Epithelial cell of esophagus (primary cell): ENCODE data around the gene CYP3A7.
"Not testable (repeated sequence)": the region's sequence is repeated elsewhere in the genome, so short reads cannot be mapped to it uniquely, and the experiment has no call there.

Source experiments
- DNase-seq: peaks from one replicate; pipeline ENCODE4 v3.0.0; 2010; ENCODE audit warnings: low read depth
- H3K4me3 ChIP-seq: 2 replicates; pipeline ENCODE4 v1.5.1; 2011; ENCODE audit warnings: mild to moderate bottlenecking, low read length, control low read depth
- TF ChIP-seq, protein P1 (sequence below): IDR thresholded peaks from 2 replicates; pipeline ENCODE4 v1.5.1; 2011; ENCODE audit warnings: low read depth, mild to moderate bottlenecking, low read length, control low read depth, inconsistent platforms; ENCODE audit not compliant: insufficient read depth; ENCODE audit errors: missing control alignments

Gene CYP3A7

DNA sequence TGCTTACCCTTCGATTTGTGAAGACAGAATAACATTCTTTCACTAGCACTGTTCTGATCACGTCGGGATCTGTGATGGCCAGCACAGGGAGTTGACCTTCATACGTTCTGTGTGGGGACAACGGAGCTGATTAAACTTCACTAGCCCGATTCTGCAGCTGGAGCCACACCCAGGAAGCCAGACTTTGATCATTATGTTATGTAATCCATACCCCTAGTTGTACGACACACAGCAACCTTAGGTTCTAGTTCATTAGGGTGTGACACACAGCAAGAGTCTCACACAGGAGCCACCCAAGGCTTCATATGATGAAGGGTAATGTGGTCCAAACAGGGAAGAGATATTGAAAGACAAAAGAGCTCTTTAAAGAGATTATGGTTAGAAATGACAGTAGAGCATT, 62.4 kb downstream of the CYP3A7 start:
- H3K4me3 ChIP-seq: no peak overlapping the region
- TF ChIP-seq, protein P1, sequence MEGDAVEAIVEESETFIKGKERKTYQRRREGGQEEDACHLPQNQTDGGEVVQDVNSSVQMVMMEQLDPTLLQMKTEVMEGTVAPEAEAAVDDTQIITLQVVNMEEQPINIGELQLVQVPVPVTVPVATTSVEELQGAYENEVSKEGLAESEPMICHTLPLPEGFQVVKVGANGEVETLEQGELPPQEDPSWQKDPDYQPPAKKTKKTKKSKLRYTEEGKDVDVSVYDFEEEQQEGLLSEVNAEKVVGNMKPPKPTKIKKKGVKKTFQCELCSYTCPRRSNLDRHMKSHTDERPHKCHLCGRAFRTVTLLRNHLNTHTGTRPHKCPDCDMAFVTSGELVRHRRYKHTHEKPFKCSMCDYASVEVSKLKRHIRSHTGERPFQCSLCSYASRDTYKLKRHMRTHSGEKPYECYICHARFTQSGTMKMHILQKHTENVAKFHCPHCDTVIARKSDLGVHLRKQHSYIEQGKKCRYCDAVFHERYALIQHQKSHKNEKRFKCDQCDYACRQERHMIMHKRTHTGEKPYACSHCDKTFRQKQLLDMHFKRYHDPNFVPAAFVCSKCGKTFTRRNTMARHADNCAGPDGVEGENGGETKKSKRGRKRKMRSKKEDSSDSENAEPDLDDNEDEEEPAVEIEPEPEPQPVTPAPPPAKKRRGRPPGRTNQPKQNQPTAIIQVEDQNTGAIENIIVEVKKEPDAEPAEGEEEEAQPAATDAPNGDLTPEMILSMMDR: no peak
- no peak for DNase-seq

GRCh38 chr7:99669782-99670181, 65.2 kb downstream of the CYP3A7 start:
- no peak overlapping the region for H3K4me3 ChIP-seq
- TF ChIP-seq, protein P1: no peak
- no peak for DNase-seq

GRCh38 chr7:99668541-99668940, 66.5 kb downstream of the CYP3A7 start:
- TF ChIP-seq, protein P1: no peak
- H3K4me3 ChIP-seq: no peak overlapping the region
- DNase-seq: no peak

- no peak for DNase-seq
- TF ChIP-seq, protein P1: no peak
- H3K4me3 ChIP-seq: no peak overlapping the region
Measured at GRCh38 chr7:99667179-99667578, 67.8 kb downstream of the CYP3A7 start.

DNA sequence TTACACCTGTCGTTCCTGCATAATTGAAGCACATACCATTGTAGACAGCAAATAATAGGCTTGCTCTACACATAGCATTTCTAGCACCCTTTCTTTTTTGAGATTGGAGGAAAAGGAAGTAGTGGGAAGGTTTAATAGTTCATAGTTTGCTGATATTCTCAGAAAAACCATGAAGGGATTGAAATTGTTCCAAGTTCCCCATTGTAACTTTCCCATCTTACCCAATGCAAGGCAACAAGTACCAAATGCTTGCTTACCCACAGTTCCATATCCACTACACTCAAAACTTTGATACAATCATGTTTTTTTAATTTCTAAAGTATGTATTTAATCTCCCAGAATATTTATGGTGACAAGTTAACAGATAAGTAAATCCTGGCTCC, 69.0 kb downstream of the CYP3A7 start:
- H3K4me3 ChIP-seq: no peak overlapping the region
- TF ChIP-seq, protein P1: no peak
- DNase-seq: no peak

- no peak for DNase-seq
- TF ChIP-seq, protein P1: no peak
Measured at GRCh38 chr7:99665312-99666012, 69.5 kb downstream of the CYP3A7 start.

DNA sequence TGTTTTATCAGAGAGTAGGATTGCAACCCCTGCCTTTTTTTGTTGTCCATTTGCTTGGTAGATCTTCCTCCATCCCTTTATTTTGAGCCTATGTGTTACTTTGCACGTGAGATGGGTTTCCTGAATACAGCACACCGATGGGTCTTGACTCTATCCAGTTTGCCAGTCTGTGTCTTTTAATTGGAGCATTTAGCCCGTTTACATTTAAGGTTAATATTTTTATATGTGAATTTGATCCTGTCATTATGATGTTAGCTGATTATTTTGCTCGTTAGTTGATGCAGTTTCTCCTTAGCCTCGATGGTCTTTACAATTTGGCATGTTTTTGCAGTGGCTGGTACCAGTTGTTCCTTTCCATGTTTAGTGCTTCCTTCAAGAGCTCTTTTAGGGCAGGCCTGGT, 77.1 kb downstream of the CYP3A7 start:
- not testable (repeated sequence) for H3K4me3 ChIP-seq, DNase-seq

More at GRCh38 chr7:99665312-99666012, 69.5 kb downstream of the CYP3A7 start:
- no peak overlapping the region for H3K4me3 ChIP-seq
